H1 (cell line): ENCODE results near the gene CNOT1. TPM values are rescaled to one million over a fixed set of nuclear protein-coding genes. Genes with fewer than 3 reads are reported as not detected.

Source experiments
- KDM5A ChIP-seq: fragments of 200-600 bp; IDR thresholded peaks from 2 replicates; pipeline ENCODE4 v1.7.1; 2012; ENCODE audit warnings: mild to moderate bottlenecking, low read length, inconsistent platforms, mixed read lengths
- NANOG ChIP-seq: IDR thresholded peaks from 2 replicates; pipeline ENCODE4 v1.6.1; 2011; ENCODE audit warnings: low read length, low read depth, mild to moderate bottlenecking, inconsistent platforms; ENCODE audit not compliant: insufficient read depth, poor library complexity, severe bottlenecking
- RXRA ChIP-seq: IDR thresholded peaks from 2 replicates; pipeline ENCODE4 v1.6.1; 2011; ENCODE audit warnings: low read depth, mild to moderate bottlenecking, low read length, moderate library complexity; ENCODE audit not compliant: insufficient read depth
- SAP30 ChIP-seq: fragments of 300-600 bp; sonication (generic); IDR thresholded peaks from 2 replicates; pipeline ENCODE4 v1.7.1; 2012; ENCODE audit warnings: low read length, moderate library complexity, mild to moderate bottlenecking, inconsistent platforms; ENCODE audit not compliant: insufficient read depth, insufficient replicate concordance
- TBP ChIP-seq: IDR thresholded peaks from 2 replicates; pipeline ENCODE4 v1.6.1; 2011; ENCODE audit warnings: low read depth, low read length, improper control_type of control experiment
- polyA plus RNA-seq, 7 experiments: library from polyadenylated mRNA; depleted of rRNA in 3 of 7; stranded (reverse) in 5 of 7; unstranded in 2 of 7; fragments of >200 nt in 5 of 7; fragments of 200-250 nt in 2 of 7; gene quantifications; 1 replicate in 5 of 7; 2 replicates in 1 of 7; 4 replicates in 1 of 7; pipeline versions ENCODE4 v1.2.1 to v1.2.3, GENCODE V29; 2011 to 2013; ENCODE audit warnings: missing spikeins in 2 of 7, mixed read lengths in 2 of 7
- total RNA-seq: library from RNA; stranded (reverse); fragmentation: NEBNext Ultra II Directional; extraction: Animal tissue kit (Norgen Biotek cat#: 25700); gene quantifications from 2 replicates; pipeline ENCODE4 v1.2.1, GENCODE V29; 2021
- TF ChIP-seq, protein P1 (sequence below): IDR thresholded peaks from 2 replicates; pipeline ENCODE4 v1.6.1; 2011; ENCODE audit warnings: low read length, improper control_type of control experiment
- TF ChIP-seq, protein P2 (sequence below): IDR thresholded peaks from 2 replicates; pipeline ENCODE4 v1.6.1; 2012; ENCODE audit warnings: low read length, inconsistent platforms

CNOT1 gene
- total and polyA plus RNA-seq, 2 of the 8 experiments (the other 6 are each of a cell fraction or from before 2014, with no cell fraction given) = 306 to 319 TPM

DNA sequence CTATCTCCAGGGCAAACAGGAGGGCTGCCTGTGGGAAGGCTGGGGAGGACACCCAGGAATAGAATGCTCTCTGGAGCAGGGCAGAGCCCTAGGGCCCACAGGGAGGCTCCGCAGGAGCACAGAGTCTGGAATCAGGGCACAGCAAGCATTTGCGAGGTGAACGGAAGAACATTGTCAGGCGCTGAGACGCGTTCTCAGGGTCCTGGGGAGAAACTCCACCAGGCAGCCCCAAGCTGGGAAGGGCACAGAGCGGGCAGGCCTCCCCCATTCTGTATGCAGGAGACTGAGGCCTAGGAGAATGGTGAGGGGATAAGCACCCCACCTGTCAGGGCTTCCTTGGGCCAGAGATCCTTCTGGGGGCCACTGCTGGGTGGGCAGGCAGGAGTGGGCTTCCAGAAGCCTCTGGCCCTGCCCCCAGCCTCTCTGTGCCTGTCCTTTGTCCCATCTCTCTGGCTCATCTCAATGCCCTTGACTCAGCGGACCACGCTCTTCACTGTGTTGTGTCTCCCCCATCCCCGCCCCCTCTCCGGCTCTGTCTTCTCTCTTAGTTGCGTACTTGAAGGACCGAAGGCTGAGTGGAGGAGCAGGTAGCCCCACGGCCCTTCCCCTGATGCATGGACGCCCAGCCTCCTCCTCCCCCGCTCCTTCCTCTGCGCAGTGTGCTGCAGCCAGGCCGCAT lies 119.4 kb downstream of the CNOT1 start (continued):
- no peak for TF ChIP-seq NANOG
- TF ChIP-seq, protein P1, sequence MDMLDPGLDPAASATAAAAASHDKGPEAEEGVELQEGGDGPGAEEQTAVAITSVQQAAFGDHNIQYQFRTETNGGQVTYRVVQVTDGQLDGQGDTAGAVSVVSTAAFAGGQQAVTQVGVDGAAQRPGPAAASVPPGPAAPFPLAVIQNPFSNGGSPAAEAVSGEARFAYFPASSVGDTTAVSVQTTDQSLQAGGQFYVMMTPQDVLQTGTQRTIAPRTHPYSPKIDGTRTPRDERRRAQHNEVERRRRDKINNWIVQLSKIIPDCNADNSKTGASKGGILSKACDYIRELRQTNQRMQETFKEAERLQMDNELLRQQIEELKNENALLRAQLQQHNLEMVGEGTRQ = no peak
- no peak for TF ChIP-seq KDM5A
- no peak for TF ChIP-seq TBP
- no peak for TF ChIP-seq RXRA
- TF ChIP-seq, protein P2, sequence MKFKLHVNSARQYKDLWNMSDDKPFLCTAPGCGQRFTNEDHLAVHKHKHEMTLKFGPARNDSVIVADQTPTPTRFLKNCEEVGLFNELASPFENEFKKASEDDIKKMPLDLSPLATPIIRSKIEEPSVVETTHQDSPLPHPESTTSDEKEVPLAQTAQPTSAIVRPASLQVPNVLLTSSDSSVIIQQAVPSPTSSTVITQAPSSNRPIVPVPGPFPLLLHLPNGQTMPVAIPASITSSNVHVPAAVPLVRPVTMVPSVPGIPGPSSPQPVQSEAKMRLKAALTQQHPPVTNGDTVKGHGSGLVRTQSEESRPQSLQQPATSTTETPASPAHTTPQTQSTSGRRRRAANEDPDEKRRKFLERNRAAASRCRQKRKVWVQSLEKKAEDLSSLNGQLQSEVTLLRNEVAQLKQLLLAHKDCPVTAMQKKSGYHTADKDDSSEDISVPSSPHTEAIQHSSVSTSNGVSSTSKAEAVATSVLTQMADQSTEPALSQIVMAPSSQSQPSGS = no peak
- TF ChIP-seq SAP30 = no peak
